GM12874 (cell line): ENCODE data around the gene C10orf67.

Source experiments
- TF ChIP-seq, protein P1 (sequence below): IDR thresholded peaks from 2 replicates; pipeline ENCODE4 v1.5.1; 2011; ENCODE audit warnings: low read depth, mild to moderate bottlenecking, control low read depth, low read length, moderate library complexity; ENCODE audit not compliant: insufficient read depth

C10orf67 gene

DNA sequence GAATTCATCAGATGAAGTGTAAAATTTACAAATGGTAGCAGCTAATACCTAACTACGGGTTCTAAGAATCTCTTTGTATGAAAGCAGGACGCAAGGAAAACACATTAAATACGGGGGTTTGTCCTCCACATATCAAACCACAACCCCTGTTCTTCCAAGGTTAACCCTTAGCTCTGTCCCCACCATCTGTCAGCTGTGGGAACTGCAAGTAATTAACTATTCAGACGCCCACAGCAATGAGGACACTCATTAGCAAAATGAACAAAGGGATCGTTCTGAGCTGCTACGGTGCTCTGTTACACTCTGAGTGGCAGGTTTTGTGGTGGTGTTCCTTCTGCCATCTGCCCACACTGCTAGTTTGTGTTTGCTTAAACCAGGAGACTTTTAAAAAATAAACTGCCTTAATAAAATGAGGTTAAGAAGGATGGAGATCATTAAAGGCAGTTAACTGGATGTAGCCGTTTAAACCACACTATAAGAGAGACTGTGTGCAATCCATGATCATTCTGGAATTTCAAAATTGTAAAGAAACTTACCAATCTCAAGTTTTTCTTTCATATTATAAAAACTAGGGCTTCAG is 51.4 kb downstream of the C10orf67 start:
- TF ChIP-seq, protein P1, sequence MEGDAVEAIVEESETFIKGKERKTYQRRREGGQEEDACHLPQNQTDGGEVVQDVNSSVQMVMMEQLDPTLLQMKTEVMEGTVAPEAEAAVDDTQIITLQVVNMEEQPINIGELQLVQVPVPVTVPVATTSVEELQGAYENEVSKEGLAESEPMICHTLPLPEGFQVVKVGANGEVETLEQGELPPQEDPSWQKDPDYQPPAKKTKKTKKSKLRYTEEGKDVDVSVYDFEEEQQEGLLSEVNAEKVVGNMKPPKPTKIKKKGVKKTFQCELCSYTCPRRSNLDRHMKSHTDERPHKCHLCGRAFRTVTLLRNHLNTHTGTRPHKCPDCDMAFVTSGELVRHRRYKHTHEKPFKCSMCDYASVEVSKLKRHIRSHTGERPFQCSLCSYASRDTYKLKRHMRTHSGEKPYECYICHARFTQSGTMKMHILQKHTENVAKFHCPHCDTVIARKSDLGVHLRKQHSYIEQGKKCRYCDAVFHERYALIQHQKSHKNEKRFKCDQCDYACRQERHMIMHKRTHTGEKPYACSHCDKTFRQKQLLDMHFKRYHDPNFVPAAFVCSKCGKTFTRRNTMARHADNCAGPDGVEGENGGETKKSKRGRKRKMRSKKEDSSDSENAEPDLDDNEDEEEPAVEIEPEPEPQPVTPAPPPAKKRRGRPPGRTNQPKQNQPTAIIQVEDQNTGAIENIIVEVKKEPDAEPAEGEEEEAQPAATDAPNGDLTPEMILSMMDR = peak; percentile 67

DNA sequence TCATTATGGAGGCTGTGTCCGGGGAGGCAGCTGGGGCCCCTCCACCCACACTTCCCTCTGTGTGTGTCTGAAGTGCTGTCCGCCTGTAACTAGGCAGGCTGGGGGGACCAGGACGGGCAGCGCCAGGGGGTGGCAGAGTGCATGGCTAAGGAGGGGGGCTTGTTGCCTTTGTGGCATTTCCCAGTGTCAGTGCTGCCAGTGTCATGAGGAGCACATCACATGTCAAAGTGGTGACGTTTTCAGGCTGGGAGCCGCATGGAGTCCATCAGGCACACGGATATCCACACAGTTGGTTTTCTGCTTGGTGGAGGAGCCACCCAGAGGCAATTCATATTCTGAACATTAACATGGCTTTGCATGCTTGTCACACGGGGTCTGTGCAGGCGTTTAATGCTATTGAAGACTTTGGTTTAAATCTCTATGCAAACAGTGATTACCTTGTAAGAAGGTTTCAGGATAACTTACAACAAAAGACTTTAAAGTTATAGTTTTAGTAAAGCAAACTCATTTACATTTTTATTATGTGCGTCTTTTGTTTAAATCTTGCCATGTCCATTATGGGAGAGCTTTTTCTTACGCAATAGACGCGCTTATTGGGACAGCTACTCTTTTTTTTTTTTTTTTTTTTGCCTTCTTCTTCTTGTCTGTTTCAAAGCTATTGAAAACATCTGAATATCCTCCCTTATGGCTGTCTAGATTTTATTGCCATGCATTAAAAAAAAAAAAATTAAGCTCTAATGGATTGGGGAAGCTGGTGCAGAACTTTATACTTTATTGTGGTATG is 52.9 kb downstream of the C10orf67 start:
- TF ChIP-seq, protein P1 = no peak

DNA sequence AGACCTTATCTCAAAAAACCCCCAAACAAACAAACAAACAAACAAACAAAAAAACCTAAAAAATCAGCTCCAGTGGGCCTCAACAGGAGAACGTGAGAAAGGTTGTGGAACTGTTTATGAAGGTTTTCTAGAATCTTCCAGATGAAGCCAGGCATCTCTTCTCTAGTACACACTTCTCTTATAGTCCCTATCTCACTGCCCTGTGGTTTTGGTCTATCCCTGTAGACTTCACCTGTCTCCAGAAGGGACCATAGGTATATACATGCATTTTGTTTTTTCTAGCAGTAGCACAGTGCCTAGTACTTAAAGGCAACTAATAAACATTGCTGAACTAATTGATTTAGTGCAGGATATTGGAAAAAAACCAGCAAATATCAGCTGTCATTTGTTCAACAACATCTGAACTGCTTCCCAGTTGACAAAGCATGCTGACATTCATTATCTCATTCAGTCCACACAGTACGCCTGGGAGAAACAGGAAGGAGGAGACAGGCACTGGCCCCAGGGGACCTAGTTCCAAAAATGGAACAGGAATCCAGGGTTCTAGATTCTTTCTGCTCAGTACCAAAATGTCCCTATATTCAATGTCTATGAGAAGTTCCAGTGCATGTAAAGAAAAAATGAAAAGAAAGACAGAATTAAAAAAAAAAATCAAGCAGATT is 59.8 kb downstream of the C10orf67 start:
- TF ChIP-seq, protein P1 = no peak

DNA sequence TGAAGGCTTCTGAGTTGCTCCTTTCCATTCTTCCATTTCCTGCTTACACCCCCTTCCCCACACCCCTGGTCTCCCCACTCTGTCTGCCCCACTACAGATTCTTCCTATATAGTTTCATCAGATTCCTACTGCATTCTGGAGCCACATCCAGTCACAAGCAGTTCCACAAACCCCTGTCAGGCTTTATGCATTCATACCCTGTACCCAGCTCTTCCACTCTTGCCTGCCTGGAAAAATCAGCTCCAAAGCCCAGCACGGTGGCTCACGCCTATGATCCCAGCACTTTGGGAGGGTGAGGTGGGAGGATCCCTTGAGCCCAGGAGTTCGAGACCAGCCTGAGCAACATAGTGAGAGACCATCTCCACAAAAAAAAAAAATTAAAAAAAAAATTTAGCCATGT is 60.4 kb downstream of the C10orf67 start:
- TF ChIP-seq, protein P1 = no peak

DNA sequence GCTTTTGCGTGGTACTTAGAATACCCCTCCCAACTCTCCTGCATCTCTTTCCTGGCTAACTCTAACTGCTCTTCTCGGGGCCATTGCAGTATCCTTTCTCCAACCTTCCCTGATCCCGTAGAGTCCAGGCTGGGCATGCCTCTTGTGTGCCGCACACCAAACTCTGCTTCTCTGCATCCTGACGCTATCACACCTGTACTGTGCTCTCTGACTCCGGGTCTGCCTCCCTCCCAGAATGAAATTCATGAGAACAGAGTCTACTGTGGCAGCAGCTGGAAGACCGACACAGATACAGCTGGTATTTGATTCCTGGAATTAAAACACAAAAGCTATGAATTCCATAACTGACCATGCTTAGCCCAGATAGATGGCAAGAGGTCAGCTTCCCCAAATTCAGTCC is 60.9 kb downstream of the C10orf67 start:
- TF ChIP-seq, protein P1 = no peak

DNA sequence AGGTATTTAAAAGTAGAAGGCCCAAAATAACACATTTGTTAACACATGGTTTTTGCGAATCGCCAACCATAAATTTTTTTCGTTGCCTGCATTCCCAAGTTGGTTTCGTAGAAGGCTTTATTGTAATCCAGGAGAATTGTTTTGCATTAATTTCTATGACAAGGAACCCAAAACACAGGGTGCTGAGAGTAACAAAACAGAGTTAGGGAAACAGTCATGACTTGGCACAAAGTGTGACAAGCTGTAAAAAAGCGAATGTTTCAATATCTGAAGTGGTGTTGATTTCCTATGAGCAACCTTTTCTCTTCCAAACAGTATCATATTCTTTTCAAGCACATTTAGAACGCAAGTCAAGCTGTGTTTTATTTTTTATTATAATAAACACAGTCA is 63.6 kb downstream of the C10orf67 start:
- TF ChIP-seq, protein P1 = no peak

DNA sequence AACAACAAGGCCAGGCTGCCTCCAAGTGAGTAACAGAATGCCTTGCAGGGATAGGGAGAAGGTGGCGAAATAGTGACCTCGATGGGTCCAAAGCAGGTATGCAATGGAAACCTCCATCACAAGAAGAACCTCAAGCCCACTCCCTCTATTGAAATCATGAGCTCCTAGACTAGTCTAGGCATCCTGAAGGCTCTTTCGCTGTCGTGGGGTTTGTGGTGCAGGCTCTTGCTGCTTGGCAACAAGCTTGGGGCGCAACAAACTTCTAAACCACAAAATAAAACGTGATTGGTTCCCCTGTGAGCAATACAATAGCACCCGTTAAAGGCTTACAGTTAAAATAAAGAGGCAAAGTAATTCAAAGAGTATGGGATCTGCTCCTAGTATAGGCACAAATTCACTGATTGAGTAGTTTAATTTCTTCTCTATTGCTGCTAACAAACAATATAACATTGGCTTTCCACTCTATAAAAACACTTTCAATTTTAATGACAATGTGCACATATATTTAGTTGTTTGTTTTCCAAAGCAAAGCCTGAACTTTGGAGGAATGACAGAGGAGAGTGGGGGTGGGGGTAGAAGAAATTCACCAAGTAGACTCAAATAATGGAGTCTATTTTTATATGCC is 64.1 kb downstream of the C10orf67 start:
- TF ChIP-seq, protein P1 = no peak
